CD1c-positive myeloid dendritic cell (primary cell): ENCODE results near the gene S100A2.
A peak's percentile ranks its signal among the peaks of the same experiment; 100 is the strongest.
"Not testable (repeated sequence)": the region's sequence is repeated elsewhere in the genome, so short reads cannot be mapped to it uniquely, and the experiment has no call there.

Source experiments
- DNase-seq: peaks from one replicate; pipeline ENCODE4 v3.0.0-alpha.2; 2016; ENCODE audit errors: extremely low spot score

The S100A2 gene

GRCh38 chr1:153588482-153588881, 22.8 kb upstream of the S100A2 start:
- DNase-seq = no peak

GRCh38 chr1:153588033-153588432, 22.4 kb upstream of the S100A2 start:
- not testable (repeated sequence) for DNase-seq

- DNase-seq = no peak
Observed at GRCh38 chr1:153587314-153587713, 21.7 kb upstream of the S100A2 start.

GRCh38 chr1:153586347-153586746, 20.7 kb upstream of the S100A2 start:
- DNase-seq = no peak

- no peak for DNase-seq
Observed at GRCh38 chr1:153585006-153585405, 19.4 kb upstream of the S100A2 start.

GRCh38 chr1:153583976-153584375, 18.3 kb upstream of the S100A2 start:
- DNase-seq = no peak

- not testable (repeated sequence) for DNase-seq
Observed at GRCh38 chr1:153583514-153583913, 17.9 kb upstream of the S100A2 start.

- not testable (repeated sequence) for DNase-seq
Observed at GRCh38 chr1:153582836-153583235, 17.2 kb upstream of the S100A2 start.

- no peak for DNase-seq
Observed at GRCh38 chr1:153578936-153579335, 13.3 kb upstream of the S100A2 start.

GRCh38 chr1:153578490-153578889, 12.8 kb upstream of the S100A2 start:
- no peak for DNase-seq

- no peak for DNase-seq
Observed at GRCh38 chr1:153577624-153578051, 12.0 kb upstream of the S100A2 start.

- no peak for DNase-seq
Observed at GRCh38 chr1:153577138-153577537, 11.5 kb upstream of the S100A2 start.

- DNase-seq = not testable (repeated sequence)
Observed at GRCh38 chr1:153575497-153575896, 9.9 kb upstream of the S100A2 start.

GRCh38 chr1:153575081-153575491, 9.4 kb upstream of the S100A2 start:
- not testable (repeated sequence) for DNase-seq

GRCh38 chr1:153573351-153573750, 7.7 kb upstream of the S100A2 start:
- DNase-seq = peak; percentile 78

- DNase-seq = peak; percentile 92
Observed at GRCh38 chr1:153572569-153573015, 6.9 kb upstream of the S100A2 start.

GRCh38 chr1:153571706-153572105, 6.1 kb upstream of the S100A2 start:
- no peak for DNase-seq

- DNase-seq = no peak
Observed at GRCh38 chr1:153570874-153571273, 5.2 kb upstream of the S100A2 start.

- no peak for DNase-seq
Observed at GRCh38 chr1:153569465-153569864, 3.8 kb upstream of the S100A2 start.

GRCh38 chr1:153568367-153569099, 2.9 kb upstream of the S100A2 start:
- peak; percentile 89 for DNase-seq

GRCh38 chr1:153567621-153568366, 2.1 kb upstream of the S100A2 start:
- DNase-seq = peak; percentile 34

GRCh38 chr1:153566414-153567371, 1.0 kb upstream of the S100A2 start:
- DNase-seq = peak; percentile 94
